Measurements from ENCODE around the gene GCDH.

- TF ChIP-seq ZNF274 (IDR thresholded peaks at IDR 0.05; ENCODE audit: borderline replicate concordance, extremely low read depth, low read length) = no peak
- no peak for TF ChIP-seq SUZ12 (IDR thresholded peaks at IDR 0.05; ENCODE audit: low read length)
- TF ChIP-seq CTCF (IDR thresholded peaks at IDR 0.05; ENCODE audit: control extremely low read depth in 1 of 3, insufficient read depth in 1 of 3, low read depth in 1 of 3, low read length in 3 of 3) = no peak
- no peak for TF ChIP-seq E2F6 (IDR thresholded peaks at IDR 0.05)
- no peak for TF ChIP-seq TAF1 (IDR thresholded peaks at IDR 0.05; ENCODE audit: low read depth, low read length)
- no peak for TF ChIP-seq RNF2 (IDR thresholded peaks at IDR 0.05; ENCODE audit: borderline replicate concordance, low read depth, low read length, missing control alignments, poor library complexity, severe bottlenecking)
- TF ChIP-seq EZH2 (IDR thresholded peaks at IDR 0.05; ENCODE audit: low read depth, low read length, severe bottlenecking) = no peak
- TF ChIP-seq JUND (IDR thresholded peaks at IDR 0.05; ENCODE audit: low read length) = no peak
- TF ChIP-seq, protein P1, sequence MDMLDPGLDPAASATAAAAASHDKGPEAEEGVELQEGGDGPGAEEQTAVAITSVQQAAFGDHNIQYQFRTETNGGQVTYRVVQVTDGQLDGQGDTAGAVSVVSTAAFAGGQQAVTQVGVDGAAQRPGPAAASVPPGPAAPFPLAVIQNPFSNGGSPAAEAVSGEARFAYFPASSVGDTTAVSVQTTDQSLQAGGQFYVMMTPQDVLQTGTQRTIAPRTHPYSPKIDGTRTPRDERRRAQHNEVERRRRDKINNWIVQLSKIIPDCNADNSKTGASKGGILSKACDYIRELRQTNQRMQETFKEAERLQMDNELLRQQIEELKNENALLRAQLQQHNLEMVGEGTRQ (IDR thresholded peaks at IDR 0.05; ENCODE audit: low read length) = no peak
- TF ChIP-seq JUN (IDR thresholded peaks at IDR 0.05; ENCODE audit: low read depth, low read length) = no peak
- TF ChIP-seq POLR2A (IDR thresholded peaks at IDR 0.05; ENCODE audit: control extremely low read depth in 1 of 2, low read depth in 2 of 2, low read length in 2 of 2) = no peak
- TF ChIP-seq EP300 (IDR thresholded peaks at IDR 0.05; ENCODE audit: borderline replicate concordance in 1 of 2, low read depth in 2 of 2, low read length in 2 of 2) = no peak
- TF ChIP-seq SRF (IDR thresholded peaks at IDR 0.05; ENCODE audit: low read depth, low read length) = no peak
These were observed 49.0 kb downstream of the GCDH start for GRCh38 chr19:12939975-12940423.
